GM23248 (cell line): ENCODE data around the gene IQCC. TPM values are rescaled to one million over a fixed set of nuclear protein-coding genes. Genes with fewer than 3 reads are reported as not detected.

Experiments used
- DNase-seq: peaks from one replicate; pipeline ENCODE4 v3.0.0-alpha.2; 2015
- H2AFZ ChIP-seq: fragments of 200-600 bp; sonication (generic); 2 replicates; pipeline ENCODE4 v1.6.1; 2016; ENCODE audit warnings: antibody characterized with exemption
- H3F3A ChIP-seq: fragments of 200-600 bp; sonication (generic); 2 replicates; pipeline ENCODE4 v1.6.1; 2016; ENCODE audit warnings: mild to moderate bottlenecking, antibody characterized with exemption, mixed run types; ENCODE audit not compliant: insufficient read depth
- H3K27ac ChIP-seq: fragments of 200-600 bp; sonication (generic); 2 replicates; pipeline ENCODE4 v1.5.1; 2016; ENCODE audit warnings: mild to moderate bottlenecking
- H3K27me3 ChIP-seq: fragments of 200-600 bp; sonication (generic); replicated peaks from 2 replicates; pipeline ENCODE4 v1.6.1; 2016; ENCODE audit warnings: mild to moderate bottlenecking; ENCODE audit not compliant: insufficient read depth
- H3K36me3 ChIP-seq: fragments of 200-600 bp; sonication (generic); 2 replicates; pipeline ENCODE4 v1.6.1; 2016; ENCODE audit warnings: low read depth, mild to moderate bottlenecking
- H3K4me1 ChIP-seq: fragments of 200-600 bp; sonication (generic); 2 replicates; pipeline ENCODE4 v1.6.1; 2016; ENCODE audit warnings: mild to moderate bottlenecking; ENCODE audit not compliant: insufficient read depth
- H3K4me2 ChIP-seq: fragments of 200-600 bp; sonication (generic); one replicate; pipeline ENCODE4 v1.6.1; 2016; ENCODE audit warnings: mild to moderate bottlenecking; ENCODE audit not compliant: unreplicated experiment
- H3K4me3 ChIP-seq: fragments of 200-600 bp; sonication (generic); 2 replicates; pipeline ENCODE4 v1.5.1; 2016; ENCODE audit warnings: mild to moderate bottlenecking
- H3K79me2 ChIP-seq: fragments of 200-600 bp; sonication (generic); 2 replicates; pipeline ENCODE4 v1.6.1; 2016; ENCODE audit warnings: mild to moderate bottlenecking; ENCODE audit not compliant: insufficient read depth
- H3K9ac ChIP-seq: fragments of 200-600 bp; sonication (generic); 2 replicates; pipeline ENCODE4 v1.6.1; 2016; ENCODE audit warnings: mild to moderate bottlenecking
- H3K9me2 ChIP-seq: fragments of 200-600 bp; sonication (generic); 2 replicates; pipeline ENCODE4 v1.6.1; 2016; ENCODE audit warnings: mixed run types, mild to moderate bottlenecking, moderate library complexity; ENCODE audit not compliant: insufficient read depth
- H3K9me3 ChIP-seq: fragments of 200-600 bp; sonication (generic); one replicate; pipeline ENCODE4 v1.6.1; 2017; ENCODE audit warnings: low read depth
- H4K20me1 ChIP-seq: fragments of 200-600 bp; sonication (generic); 2 replicates; pipeline ENCODE4 v1.6.0; 2016; ENCODE audit not compliant: insufficient read depth
- EZH2 ChIP-seq: fragments of 200-600 bp; sonication (generic); IDR thresholded peaks from 2 replicates; pipeline ENCODE4 v1.6.1; 2018; ENCODE audit warnings: antibody characterized with exemption, mild to moderate bottlenecking; ENCODE audit not compliant: insufficient read depth, poor library complexity, severe bottlenecking
- EZH2phosphoT487 ChIP-seq: fragments of 200-600 bp; sonication (generic); IDR thresholded peaks from 2 replicates; pipeline ENCODE4 v1.6.1; 2018; ENCODE audit warnings: antibody characterized with exemption, moderate library complexity, mild to moderate bottlenecking, low read depth; ENCODE audit not compliant: insufficient read depth
- WGBS, 2 experiments: methylation state at CpG; one replicate each; pipeline ENCODE4 v1.1.6; 2015 to 2017; ENCODE audit warnings: low lambda C conversion rate in 2 of 2, low coverage in 1 of 2; ENCODE audit errors: missing lambda C conversion rate in 2 of 2; 5-methylcytosine and 5-hydroxymethylcytosine counted together
- in situ Hi-C: fragments of 300-500 bp; cut with MboI; formaldehyde crosslinking; loops from 2 replicates; pipeline ENCODE4 v1.15.0; 2020
- polyA plus RNA-seq: library from polyadenylated mRNA; unstranded; fragments of >200 nt; fragmentation: Nextera tagmentation; extraction: Ambion mirVana; gene quantifications from 2 replicates; pipeline ENCODE4 v1.2.1, GENCODE V29; 2016
- total RNA-seq: library from RNA; depleted of rRNA; stranded (reverse); fragments of >200 nt; shearing (Covaris generic); gene quantifications from 2 replicates; pipeline ENCODE4 v1.2.3, GENCODE V29; 2014

Gene IQCC
- total and polyA plus RNA-seq, 2 experiments from 2014 or later = 0.97 to 2.2 TPM

DNA sequence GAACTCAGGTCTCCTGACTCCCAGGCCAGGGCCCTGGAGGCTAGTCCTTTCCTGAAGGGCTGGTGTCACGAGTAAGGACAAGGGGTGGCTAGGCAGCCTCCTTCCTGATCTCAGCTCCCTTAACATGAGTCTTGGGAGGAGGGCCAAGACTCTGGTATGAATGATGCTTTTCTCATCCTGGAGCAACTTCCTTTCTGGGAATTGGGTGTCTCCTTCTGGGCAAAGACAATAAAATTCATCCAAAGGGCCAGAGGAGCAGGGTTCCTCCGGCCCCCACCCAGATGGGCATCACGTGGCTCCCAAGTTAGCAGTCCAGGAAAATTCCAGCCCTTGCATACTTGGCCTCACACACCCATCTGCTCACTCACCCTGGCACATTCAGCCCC, 41.4 kb downstream of the IQCC start, which contains the start of gene FAM167B:
TSS of gene FAM167B (plus strand) at position 335 of the 386 bp plus-strand sequence. CDS start 200 bp downstream, outside the sequence.
- peak within 1 kb of the TSS; percentile 69 for H3K27ac ChIP-seq
- H2AFZ ChIP-seq = peak within 1 kb of the TSS; percentile 66
- H3K4me2 ChIP-seq = peak within 1 kb of the TSS; percentile 27
- peak; percentile 93 for DNase-seq
- peaks cover 11% of the 10 kb centered on the region; the same call in 1 of the 2 replicates for H3F3A ChIP-seq
- peak within 1 kb of the TSS; percentile 49 for H3K9ac ChIP-seq
- H3K27me3 ChIP-seq = no peaks in the 10 kb centered on the region
- WGBS, 2 experiments = 0% methylated on average over 3 of the region's 3 CpGs
- H3K9me3 ChIP-seq = no peaks in the 10 kb centered on the region
- in situ Hi-C loops = no loop called here
- H3K4me1 ChIP-seq = peaks cover 27% of the 10 kb centered on the region
- H3K9me2 ChIP-seq = no peaks in the 10 kb centered on the region
- no peaks in the 10 kb centered on the region for H4K20me1 ChIP-seq
- no peaks in the 10 kb centered on the region for H3K79me2 ChIP-seq
- H3K36me3 ChIP-seq = no peaks in the 10 kb centered on the region
- no peak within 1 kb of the TSS for H3K4me3 ChIP-seq
- TF ChIP-seq EZH2 = no peak
- TF ChIP-seq EZH2phosphoT487 = no peak

DNA sequence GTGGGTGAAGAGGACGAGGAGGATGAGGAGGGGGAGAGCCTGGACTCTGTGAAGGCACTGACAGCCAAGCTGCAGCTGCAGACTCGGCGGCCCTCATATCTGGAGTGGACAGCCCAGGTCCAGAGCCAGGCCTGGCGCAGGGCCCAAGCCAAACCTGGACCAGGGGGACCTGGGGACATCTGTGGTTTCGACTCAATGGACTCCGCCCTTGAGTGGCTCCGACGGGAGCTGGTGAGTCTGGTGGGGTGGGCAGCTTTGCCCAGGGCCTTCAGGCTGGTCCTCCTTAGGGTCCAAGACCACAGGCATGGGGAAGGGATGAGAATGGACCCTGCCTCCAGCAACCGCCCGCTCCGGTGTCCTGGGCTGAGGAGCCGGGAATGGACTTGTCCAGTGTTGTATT, 42.0 kb downstream of the IQCC start:
- 76% methylated on average over 12 of the region's 12 CpGs for WGBS, 2 experiments

DNA sequence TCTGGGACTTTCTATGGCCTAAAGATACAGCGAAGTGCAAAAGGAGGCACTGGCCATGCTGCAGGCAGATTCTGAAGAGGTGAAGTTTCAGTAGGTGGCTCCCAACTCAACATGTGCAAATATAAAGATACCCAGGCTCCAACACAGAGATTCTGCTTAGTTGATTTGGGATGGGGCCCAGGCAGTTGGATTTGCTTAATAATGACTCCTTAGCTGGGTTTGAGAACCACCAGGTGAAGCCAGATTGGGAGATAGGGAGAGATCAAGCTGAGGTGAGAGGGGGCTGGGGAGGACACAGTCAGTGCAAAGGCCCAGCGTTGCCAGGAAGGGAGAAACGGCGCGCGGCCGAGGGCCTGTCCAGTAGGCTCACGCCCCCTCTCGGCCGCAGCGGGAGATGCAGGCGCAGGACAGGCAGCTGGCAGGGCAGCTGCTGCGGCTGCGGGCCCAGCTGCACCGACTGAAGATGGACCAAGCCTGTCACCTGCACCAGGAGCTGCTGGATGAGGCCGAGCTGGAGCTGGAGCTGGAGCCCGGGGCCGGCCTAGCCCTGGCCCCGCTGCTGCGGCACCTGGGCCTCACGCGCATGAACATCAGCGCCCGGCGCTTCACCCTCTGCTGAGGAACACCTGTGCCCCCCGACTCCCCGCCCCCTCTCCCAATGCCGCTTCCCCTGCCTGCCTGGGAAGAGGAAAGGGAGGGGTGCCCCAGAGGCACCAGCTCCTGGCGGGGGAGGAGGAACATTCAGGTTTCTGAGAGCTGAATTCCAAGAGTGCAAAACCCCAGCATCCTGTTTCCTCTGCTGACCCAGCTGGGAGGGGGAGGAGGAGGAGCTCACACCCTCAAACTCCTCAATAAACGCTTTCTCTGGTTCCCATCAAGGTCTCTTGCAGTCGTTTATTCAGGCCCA, 42.8 kb downstream of the IQCC start:
- Histone ChIP-seq H3K9me2 (no peaks in the 10 kb centered on the region), H3K79me2 (no peaks in the 10 kb centered on the region), H3K27me3 (no peaks in the 10 kb centered on the region), H4K20me1 (no peaks in the 10 kb centered on the region), H3K9ac (no peak overlapping the region), H3K36me3 (no peaks in the 10 kb centered on the region), H3F3A (0 out of 2 replicates have a peak, but pooled peaks cover 10% of the 10 kb centered on the region), H2AFZ (peak overlapping the region; percentile 46), H3K4me3 (no peak overlapping the region), H3K9me3 (no peaks in the 10 kb centered on the region), H3K4me2 (no peak overlapping the region), H3K4me1 (peaks cover 26% of the 10 kb centered on the region), H3K27ac (0 out of 2 replicates have a peak overlapping the region, but pooled peaks have one; percentile 69)
- TF ChIP-seq EZH2 (no peak), EZH2phosphoT487 (no peak)
- peak; percentile 80 for DNase-seq
- in situ Hi-C loops = no loop called here
- WGBS, 2 experiments = 26 to 28% methylated on average over 24 to 29 of the region's 31 CpGs

More for the DNA sequence above, 42.0 kb downstream of the IQCC start:
- H3K9me3 ChIP-seq = no peaks in the 10 kb centered on the region
- TF ChIP-seq EZH2 = no peak
- no peak for TF ChIP-seq EZH2phosphoT487
- 0 out of 2 replicates have a peak, but pooled peaks cover 10% of the 10 kb centered on the region for H3F3A ChIP-seq
- no peak overlapping the region for H3K4me3 ChIP-seq
- no peak for DNase-seq
- H3K9me2 ChIP-seq = no peaks in the 10 kb centered on the region
- peak overlapping the region; percentile 27 for H3K4me2 ChIP-seq
- in situ Hi-C loops = no loop called here
- no peaks in the 10 kb centered on the region for H3K79me2 ChIP-seq
- no peaks in the 10 kb centered on the region for H3K36me3 ChIP-seq
- H3K27ac ChIP-seq = peak overlapping the region; percentile 69
- peak overlapping the region; percentile 43 for H2AFZ ChIP-seq
- H3K9ac ChIP-seq = 0 out of 2 replicates have a peak overlapping the region, but pooled peaks have one; percentile 11
- H3K4me1 ChIP-seq = peaks cover 26% of the 10 kb centered on the region
- H3K27me3 ChIP-seq = no peaks in the 10 kb centered on the region
- no peaks in the 10 kb centered on the region for H4K20me1 ChIP-seq

DNA sequence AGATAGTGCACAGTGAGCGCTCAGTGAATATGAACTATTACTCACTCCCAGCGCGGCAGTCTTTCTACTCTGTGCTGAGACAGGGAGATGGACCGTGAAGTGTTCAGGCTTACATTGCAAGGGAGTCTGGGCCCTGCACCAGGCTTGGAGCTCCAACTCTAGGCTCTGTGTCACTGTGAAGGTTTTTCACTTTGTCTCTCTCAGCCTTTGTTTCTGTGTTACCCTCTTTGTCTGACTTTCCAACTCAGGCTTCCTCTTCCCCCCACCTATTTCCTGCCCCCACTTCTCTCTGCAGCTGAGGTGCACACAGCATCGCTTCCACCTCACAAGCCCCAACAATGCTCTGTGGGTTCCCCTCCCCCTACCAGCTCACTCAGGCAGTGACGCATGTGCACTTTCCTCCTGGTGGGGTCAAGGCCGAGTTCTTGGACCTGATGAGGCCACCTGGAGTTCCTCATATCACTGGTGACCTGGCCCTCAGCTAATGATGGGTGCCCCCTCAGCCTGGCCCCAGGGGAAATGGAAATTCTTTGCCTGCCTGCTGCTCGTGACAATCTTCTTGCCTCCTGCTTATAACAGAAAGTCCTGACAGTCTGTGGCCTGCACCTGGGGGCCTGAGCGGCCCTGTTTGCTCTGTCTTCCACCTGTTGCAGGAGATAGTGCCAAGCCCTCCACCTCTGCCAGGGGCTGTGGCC, 44.5 kb downstream of the IQCC start:
- in situ Hi-C loops = no loop called here
- no peak overlapping the region for H3K4me2 ChIP-seq
- H3K27ac ChIP-seq = no peak overlapping the region
- H3K9ac ChIP-seq = no peak overlapping the region
- 80 to 86% methylated on average over 9 of the region's 9 CpGs for WGBS, 2 experiments
- no peaks in the 10 kb centered on the region for H3K27me3 ChIP-seq
- TF ChIP-seq EZH2phosphoT487 = no peak
- TF ChIP-seq EZH2 = no peak
- H3K9me2 ChIP-seq = no peaks in the 10 kb centered on the region
- no peaks in the 10 kb centered on the region for H3K79me2 ChIP-seq
- no peaks in the 10 kb centered on the region for H3K9me3 ChIP-seq
- peaks cover 26% of the 10 kb centered on the region for H3K4me1 ChIP-seq
- no peak for DNase-seq
- no peaks in the 10 kb centered on the region for H4K20me1 ChIP-seq
- H3K36me3 ChIP-seq = no peaks in the 10 kb centered on the region
- H3K4me3 ChIP-seq = no peak overlapping the region
- 0 out of 2 replicates have a peak, but pooled peaks cover 10% of the 10 kb centered on the region for H3F3A ChIP-seq
- H2AFZ ChIP-seq = no peak overlapping the region
